ENCODE results near the gene TMEM179B.

Gene TMEM179B

GRCh38 chr11:62805076-62805892 is 18.1 kb downstream of the TMEM179B start, which contains the start of gene NXF1:
NXF1 (minus strand) TSS chr11:62805440; CDS start chr11:62805356, 84 bp downstream.
- DNase-seq (ENCODE audit: extremely low spot score) = peak; percentile 100
- no peak for TF ChIP-seq CTCF (IDR thresholded peaks at IDR 0.05; ENCODE audit: control extremely low read depth, extremely low read depth, low read depth, missing control alignments)
- CTCF ChIA-PET = interaction anchor here (0.9 to 3.7 kb wide), 6 partner anchors 10 to 27 kb away, joined by 3 to 24 read pairs (median 4); partner anchors contain the start of genes STX5 and TMEM179B
- POLR2A ChIA-PET = interaction anchor here (0.6 to 2.4 kb wide), 18 partner anchors 9 to 140 kb away, joined by 3 to 25 read pairs (median 4); partner anchors contain the start of genes C11orf98, CSKMT, STX5 and TEX54

DNA sequence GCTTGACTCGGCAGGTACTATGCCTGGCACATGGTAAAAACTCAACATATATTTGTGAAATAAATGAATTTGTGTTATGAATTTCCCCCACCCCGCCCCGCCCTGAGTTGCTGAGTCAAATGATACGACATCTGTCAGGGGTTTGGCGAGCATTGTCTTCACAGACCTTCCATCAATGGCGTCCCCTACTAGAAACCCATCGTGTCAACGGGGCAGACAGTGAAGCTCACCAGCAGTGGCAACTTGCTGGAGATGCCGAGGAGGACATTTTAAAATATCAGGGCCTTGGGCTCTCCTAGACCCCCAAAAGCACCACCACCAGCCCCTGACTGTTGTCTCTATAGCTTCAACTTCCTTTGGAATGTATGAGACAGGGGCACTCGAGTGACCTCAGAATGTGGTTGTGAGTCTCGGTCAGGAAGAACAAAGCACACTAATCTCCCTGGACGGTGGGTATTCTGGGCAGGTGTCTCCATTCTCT is 18.8 kb downstream of the TMEM179B start:
- no peak for TF ChIP-seq CTCF (IDR thresholded peaks at IDR 0.05; ENCODE audit: control extremely low read depth, extremely low read depth, low read depth, missing control alignments)
- ChIA-PET CTCF (interaction anchor here (0.9 to 3.7 kb wide), 7 partner anchors 10 to 26 kb away, joined by 3 to 24 read pairs (median 4); partner anchors contain the start of genes STX5 and TMEM179B), POLR2A (interaction anchor here (0.6 to 2.4 kb wide), 17 partner anchors 9 to 141 kb away, joined by 3 to 25 read pairs (median 4); partner anchors contain the start of genes C11orf98, CSKMT, STX5 and TEX54)
- no peak for DNase-seq (ENCODE audit: extremely low spot score)

- DNase-seq (ENCODE audit: extremely low spot score) = no peak
- ChIA-PET CTCF (interaction anchor here (0.9 to 3.7 kb wide), 6 partner anchors 10 to 21 kb away, joined by 3 to 24 read pairs (median 4); partner anchors contain the start of gene TMEM179B), POLR2A (interaction anchor here (0.5 to 2.4 kb wide), 12 partner anchors 9 to 80 kb away, joined by 3 to 25 read pairs (median 6); partner anchors contain the start of genes STX5, TEX54 and TMEM179B)
- no peak for TF ChIP-seq CTCF (IDR thresholded peaks at IDR 0.05; ENCODE audit: control extremely low read depth, extremely low read depth, low read depth, missing control alignments)
Measured at GRCh38 chr11:62806611-62807121, 19.5 kb downstream of the TMEM179B start.

GRCh38 chr11:62810748-62811147 is 23.5 kb downstream of the TMEM179B start:
- ChIA-PET CTCF (interaction anchor here (0.7 to 1.3 kb wide), 2 partner anchors 17 to 33 kb away, joined by 3 to 4 read pairs; no protein-coding TSS in a partner anchor), POLR2A (interaction anchor here (0.5 kb wide), 1 partner anchor 8 kb away, joined by 3 read pairs; no protein-coding TSS in a partner anchor)
- DNase-seq (ENCODE audit: extremely low spot score) = no peak
- TF ChIP-seq CTCF (IDR thresholded peaks at IDR 0.05; ENCODE audit: control extremely low read depth, extremely low read depth, low read depth, missing control alignments) = no peak

GRCh38 chr11:62811659-62812058 is 24.5 kb downstream of the TMEM179B start:
- POLR2A ChIA-PET = interaction anchor here (0.7 kb wide), 2 partner anchors 11 to 23 kb away, joined by 4 to 5 read pairs; no protein-coding TSS in a partner anchor
- CTCF ChIA-PET = interaction anchor here (0.7 to 2.5 kb wide), 4 partner anchors 16 to 33 kb away, joined by 3 to 13 read pairs (median 4); partner anchors contain the start of gene TMEM179B
- TF ChIP-seq CTCF (IDR thresholded peaks at IDR 0.05; ENCODE audit: control extremely low read depth, extremely low read depth, low read depth, missing control alignments) = no peak
- no peak for DNase-seq (ENCODE audit: extremely low spot score)

DNA sequence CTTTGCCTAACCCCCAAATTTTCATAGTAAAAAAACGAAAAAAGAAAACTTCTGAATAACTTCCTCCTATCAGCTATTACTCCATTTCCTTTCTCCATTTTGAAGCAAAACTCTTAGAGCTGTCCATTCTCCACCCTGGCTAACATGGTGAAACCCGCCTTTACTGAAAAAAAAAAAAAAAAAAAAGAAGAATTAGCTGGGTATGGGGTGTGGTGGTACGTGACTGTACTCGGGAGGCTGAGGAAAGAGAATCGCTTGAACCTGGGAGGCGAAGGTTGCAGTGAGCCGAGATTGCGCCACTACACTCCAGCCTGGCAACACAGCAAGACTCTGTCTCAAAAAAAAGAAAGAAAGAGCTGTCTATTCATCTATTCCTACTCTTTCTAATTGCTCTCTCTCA is 29.4 kb downstream of the TMEM179B start:
- no peak for DNase-seq (ENCODE audit: extremely low spot score)
- ChIA-PET CTCF (interaction anchor here (1.3 to 2.9 kb wide), 7 partner anchors 9 to 45 kb away, joined by 3 to 12 read pairs (median 5); partner anchors contain the start of genes NXF1 and TMEM179B), POLR2A (interaction anchor here (0.5 to 2.3 kb wide), 10 partner anchors 11 to 63 kb away, joined by 3 to 9 read pairs (median 4); partner anchors contain the start of genes NXF1 and ZBTB3)
- TF ChIP-seq CTCF (IDR thresholded peaks at IDR 0.05; ENCODE audit: control extremely low read depth, extremely low read depth, low read depth, missing control alignments) = no peak
